Lower leg skin (tissue), 4 donors: ENCODE results near the gene TRIM67. TPM values are rescaled to one million over a fixed set of nuclear protein-coding genes. Genes with fewer than 3 reads are reported as not detected.

Source experiments
- DNase-seq, 2 donors: peaks; one replicate each; pipeline ENCODE4 v3.0.0-alpha.2; 2019; ENCODE audit warnings: low spot score in 2 of 2
- H3K4me3 ChIP-seq: fragments of 200-600 bp; sonication (generic); 2 replicates; pipeline ENCODE4 v1.5.1; 2017; ENCODE audit warnings: mild to moderate bottlenecking, low read depth; ENCODE audit not compliant: poor library complexity, severe bottlenecking
- CTCF ChIP-seq, 3 donors: fragments of 450-650 bp; IDR thresholded peaks; one replicate each; pipeline ENCODE4 v1.5.1; 2016; ENCODE audit warnings: antibody characterized with exemption in 3 of 3, mild to moderate bottlenecking in 3 of 3, moderate library complexity in 2 of 3
- POLR2A ChIP-seq, 2 donors: fragments of 450-650 bp; IDR thresholded peaks; one replicate each; pipeline ENCODE4 v1.6.1; 2016 to 2017; ENCODE audit warnings: antibody characterized with exemption in 2 of 2, mild to moderate bottlenecking in 1 of 2, moderate library complexity in 1 of 2
- WGBS, 2 donors: methylation state at CpG; one replicate each; pipeline ENCODE4 v1.1.5; 2018; 5-methylcytosine and 5-hydroxymethylcytosine counted together
- intact Hi-C: fragments of 100-400 bp; cut with DNase I; formaldehyde crosslinking; loops from one replicate; pipeline ENCODE4 v1.15.0; 2023; ENCODE audit warnings: low total_unique reads
- total RNA-seq, 4 donors: library from RNA; depleted of rRNA; stranded (reverse); fragments of >200 nt; gene quantifications; one replicate each; pipeline ENCODE4 v1.1.0, GENCODE V29; 2016

The TRIM67 gene
- total RNA-seq, 4 donors from 2014 or later: 0.03 to 0.29 TPM; not detected in 2

- DNase-seq: no peak
- H3K4me3 ChIP-seq: no peak overlapping the region
- no peak for TF ChIP-seq POLR2A (IDR thresholded peaks at IDR 0.05)
- no peak for TF ChIP-seq CTCF (IDR thresholded peaks at IDR 0.05)
- intact Hi-C loops: no loop called here
- WGBS, 2 donors: 83 to 87% methylated on average over 5 of the region's 5 CpGs
Observed at GRCh38 chr1:231189683-231190270, 27.9 kb downstream of the TRIM67 start.

- intact Hi-C loops: no loop called here
- WGBS, 2 donors: 94 to 96% methylated on average over 10 of the region's 10 CpGs
- H3K4me3 ChIP-seq: no peak overlapping the region
- no peak for DNase-seq
- TF ChIP-seq POLR2A (IDR thresholded peaks at IDR 0.05) (no peak), CTCF (IDR thresholded peaks at IDR 0.05) (no peak)
Observed at GRCh38 chr1:231190456-231190855, 28.6 kb downstream of the TRIM67 start.

- TF ChIP-seq POLR2A (IDR thresholded peaks at IDR 0.05) (no peak), CTCF (IDR thresholded peaks at IDR 0.05) (no peak)
- whole genome bisulfite sequencing, 2 donors: 60 to 62% methylated on average over 12 of the region's 12 CpGs
- no peak for DNase-seq
Observed at GRCh38 chr1:231192620-231193163, 30.8 kb downstream of the TRIM67 start.

GRCh38 chr1:231193710-231194340 is 32.0 kb downstream of the TRIM67 start:
- DNase-seq: no peak
- WGBS, 2 donors: 63 to 68% methylated on average over 10 of the region's 10 CpGs
- intact Hi-C loops: no loop called here
- TF ChIP-seq POLR2A (IDR thresholded peaks at IDR 0.05) (no peak), CTCF (IDR thresholded peaks at IDR 0.05) (no peak)
- no peak overlapping the region for H3K4me3 ChIP-seq

More at GRCh38 chr1:231192620-231193163, 30.8 kb downstream of the TRIM67 start:
- intact Hi-C loops: no loop called here
- H3K4me3 ChIP-seq: no peak overlapping the region

GRCh38 chr1:231194476-231194842 is 32.6 kb downstream of the TRIM67 start:
- DNase-seq: no peak
- 72 to 75% methylated on average over 2 of the region's 2 CpGs for WGBS, 2 donors
- intact Hi-C loops: no loop called here
- TF ChIP-seq CTCF (IDR thresholded peaks at IDR 0.05) (no peak), POLR2A (IDR thresholded peaks at IDR 0.05) (no peak)
- H3K4me3 ChIP-seq: no peak overlapping the region
